ENCODE measurements around the gene ZC3H18. TPM values are rescaled to one million over a fixed set of nuclear protein-coding genes. Genes with fewer than 3 reads are reported as not detected.
A peak's percentile ranks its signal among the peaks of the same experiment; 100 is the strongest.

Gene ZC3H18
- total RNA-seq, 1 experiment from 2014 or later: 76.4 TPM

DNA sequence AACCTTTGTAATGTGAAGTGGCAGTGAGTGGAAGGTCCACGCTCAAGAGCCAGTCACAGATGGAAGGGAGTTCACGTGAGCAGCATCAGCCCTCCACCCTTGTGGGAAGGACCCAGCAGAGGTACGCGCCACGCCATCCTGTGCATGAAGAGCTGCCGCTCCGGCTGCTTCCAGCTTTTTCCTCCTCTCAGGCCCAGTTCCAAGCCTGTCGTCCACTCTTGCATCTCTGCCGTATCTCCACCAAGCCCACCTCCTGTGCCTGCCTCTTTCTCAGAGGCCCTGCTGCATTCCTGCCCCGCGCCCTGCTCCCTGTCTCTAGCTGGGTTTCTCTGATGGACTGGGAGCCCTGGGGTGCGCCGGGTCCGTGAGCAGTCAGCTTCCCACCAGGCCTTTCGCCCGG lies 10.2 kb downstream of the ZC3H18 start:
- TF ChIP-seq, protein P1, sequence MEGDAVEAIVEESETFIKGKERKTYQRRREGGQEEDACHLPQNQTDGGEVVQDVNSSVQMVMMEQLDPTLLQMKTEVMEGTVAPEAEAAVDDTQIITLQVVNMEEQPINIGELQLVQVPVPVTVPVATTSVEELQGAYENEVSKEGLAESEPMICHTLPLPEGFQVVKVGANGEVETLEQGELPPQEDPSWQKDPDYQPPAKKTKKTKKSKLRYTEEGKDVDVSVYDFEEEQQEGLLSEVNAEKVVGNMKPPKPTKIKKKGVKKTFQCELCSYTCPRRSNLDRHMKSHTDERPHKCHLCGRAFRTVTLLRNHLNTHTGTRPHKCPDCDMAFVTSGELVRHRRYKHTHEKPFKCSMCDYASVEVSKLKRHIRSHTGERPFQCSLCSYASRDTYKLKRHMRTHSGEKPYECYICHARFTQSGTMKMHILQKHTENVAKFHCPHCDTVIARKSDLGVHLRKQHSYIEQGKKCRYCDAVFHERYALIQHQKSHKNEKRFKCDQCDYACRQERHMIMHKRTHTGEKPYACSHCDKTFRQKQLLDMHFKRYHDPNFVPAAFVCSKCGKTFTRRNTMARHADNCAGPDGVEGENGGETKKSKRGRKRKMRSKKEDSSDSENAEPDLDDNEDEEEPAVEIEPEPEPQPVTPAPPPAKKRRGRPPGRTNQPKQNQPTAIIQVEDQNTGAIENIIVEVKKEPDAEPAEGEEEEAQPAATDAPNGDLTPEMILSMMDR (conservative IDR thresholded peaks at IDR 0.05): no peak
- TF ChIP-seq EZH2 (IDR thresholded peaks at IDR 0.05; ENCODE audit: low read depth): no peak
- BruUV-seq (replicated peaks): no TSS peak
- Histone ChIP-seq H3F3A (ENCODE audit: insufficient read depth, low read depth) (no peaks in the 10 kb centered on the region), H3K4me1 (replicated peaks; ENCODE audit: insufficient read depth) (no peaks in the 10 kb centered on the region), H3K9me3 (ENCODE audit: insufficient read depth, low read depth) (no peaks in the 10 kb centered on the region), H2AFZ (no peak overlapping the region), H3K36me3 (ENCODE audit: low read depth) (no peaks in the 10 kb centered on the region), H3K4me3 (no peak overlapping the region), H3K27me3 (ENCODE audit: insufficient read depth, low read depth) (no peaks in the 10 kb centered on the region), H3K4me2 (no peak overlapping the region), H4K20me1 (ENCODE audit: insufficient read depth) (peaks cover 57% of the 10 kb centered on the region), H3K27ac (no peak overlapping the region), H3K9me2 (ENCODE audit: insufficient read depth) (no peaks in the 10 kb centered on the region), H3K79me2 (ENCODE audit: low read depth) (peaks cover 36% of the 10 kb centered on the region)
- ChIA-PET CTCF (no interaction called here), POLR2A (ENCODE audit: unreplicated experiment) (no interaction called here)
- intact Hi-C loops (cut with micrococcal nuclease; ENCODE audit: unreplicated experiment): no loop called here
- no peak for DNase-seq

DNA sequence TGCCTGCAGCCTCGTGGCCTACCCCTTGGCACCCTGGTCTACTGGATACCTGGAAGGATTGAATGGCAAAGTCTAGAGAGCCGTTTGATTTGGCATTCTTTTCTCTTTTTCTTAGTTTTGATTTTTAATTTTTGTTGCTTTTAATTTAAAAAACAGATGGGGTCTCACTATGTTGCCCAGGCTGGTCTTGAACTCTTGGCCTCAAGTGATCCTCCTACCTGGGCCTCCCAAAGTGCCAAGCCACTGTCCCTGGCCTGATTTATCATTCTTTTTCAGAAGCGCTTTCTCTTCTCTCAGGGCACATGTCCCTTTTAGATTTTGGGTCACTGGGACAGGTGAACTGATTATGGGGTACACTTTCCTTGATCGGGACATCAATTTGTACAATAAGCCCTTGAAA lies 10.8 kb downstream of the ZC3H18 start:
- intact Hi-C loops (cut with micrococcal nuclease; ENCODE audit: unreplicated experiment): no loop called here
- Histone ChIP-seq H3K9me2 (ENCODE audit: insufficient read depth) (no peaks in the 10 kb centered on the region), H3K36me3 (ENCODE audit: low read depth) (no peaks in the 10 kb centered on the region)

DNA sequence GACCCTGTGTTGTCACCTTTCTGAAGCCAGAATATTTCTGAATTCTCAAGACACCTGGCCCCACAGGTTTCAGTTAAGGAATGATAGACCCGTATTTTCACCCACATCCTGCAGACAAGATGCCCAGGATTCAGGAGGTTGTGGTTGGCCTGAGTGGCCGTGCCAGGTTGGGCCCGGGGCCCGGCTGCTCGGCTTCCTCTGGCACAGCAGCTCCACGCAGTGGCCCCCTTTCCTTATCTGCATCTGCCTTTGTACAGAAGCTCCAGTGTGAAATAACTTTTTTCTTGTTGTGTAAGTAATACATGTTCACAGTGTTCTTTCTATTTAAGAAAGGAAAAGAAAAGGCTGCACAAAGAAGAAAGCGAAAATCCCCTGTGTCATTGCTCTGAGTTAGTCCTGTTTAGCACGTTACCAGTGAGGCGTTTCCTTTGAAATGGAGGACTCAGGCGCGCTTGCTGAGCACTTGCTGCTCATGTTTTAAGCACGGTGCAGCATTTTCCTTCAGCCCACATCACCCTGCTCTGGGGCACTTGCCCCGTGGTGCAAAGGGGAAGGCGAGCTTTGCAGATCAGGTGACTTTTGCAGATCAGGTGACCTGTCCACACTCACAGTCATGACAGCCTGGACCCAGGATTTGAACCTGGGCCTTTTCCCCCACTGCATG lies 12.8 kb downstream of the ZC3H18 start:
- DNase-seq: peak in 1 of 2 experiments; percentile 15
- CTCF ChIA-PET: no interaction called here
- Histone ChIP-seq H3K9me2 (ENCODE audit: insufficient read depth) (no peaks in the 10 kb centered on the region), H3K27me3 (ENCODE audit: insufficient read depth, low read depth) (no peaks in the 10 kb centered on the region), H3K4me1 (replicated peaks; ENCODE audit: insufficient read depth) (no peaks in the 10 kb centered on the region), H4K20me1 (ENCODE audit: insufficient read depth) (peaks cover 62% of the 10 kb centered on the region), H3K36me3 (ENCODE audit: low read depth) (no peaks in the 10 kb centered on the region), H3K4me2 (no peak overlapping the region), H3K27ac (no peak overlapping the region), H3K79me2 (ENCODE audit: low read depth) (peaks cover 20% of the 10 kb centered on the region), H3K9me3 (ENCODE audit: insufficient read depth, low read depth) (no peaks in the 10 kb centered on the region), H3K4me3 (no peak overlapping the region), H2AFZ (no peak overlapping the region), H3F3A (ENCODE audit: insufficient read depth, low read depth) (no peaks in the 10 kb centered on the region)
- intact Hi-C loops (cut with micrococcal nuclease; ENCODE audit: unreplicated experiment): no loop called here
- no TSS peak for BruUV-seq (replicated peaks)
- POLR2A ChIA-PET (ENCODE audit: unreplicated experiment): no interaction called here
- TF ChIP-seq, protein P1 (conservative IDR thresholded peaks at IDR 0.05): no peak
- TF ChIP-seq EZH2 (IDR thresholded peaks at IDR 0.05; ENCODE audit: low read depth): no peak

More for the DNA sequence above, 10.8 kb downstream of the ZC3H18 start:
- no peak for DNase-seq
- Histone ChIP-seq H3K79me2 (ENCODE audit: low read depth) (peaks cover 29% of the 10 kb centered on the region), H3K4me2 (no peak overlapping the region), H3K27me3 (ENCODE audit: insufficient read depth, low read depth) (no peaks in the 10 kb centered on the region), H3K27ac (no peak overlapping the region), H3F3A (ENCODE audit: insufficient read depth, low read depth) (no peaks in the 10 kb centered on the region), H4K20me1 (ENCODE audit: insufficient read depth) (peaks cover 57% of the 10 kb centered on the region), H3K9me3 (ENCODE audit: insufficient read depth, low read depth) (no peaks in the 10 kb centered on the region), H3K4me3 (no peak overlapping the region), H2AFZ (no peak overlapping the region), H3K4me1 (replicated peaks; ENCODE audit: insufficient read depth) (no peaks in the 10 kb centered on the region)
- CTCF ChIA-PET: no interaction called here
- TF ChIP-seq, protein P1 (conservative IDR thresholded peaks at IDR 0.05): no peak
- TF ChIP-seq EZH2 (IDR thresholded peaks at IDR 0.05; ENCODE audit: low read depth): no peak
- BruUV-seq (replicated peaks): no TSS peak
- POLR2A ChIA-PET (ENCODE audit: unreplicated experiment): no interaction called here
